ENCODE measurements around the gene MS4A12. TPM values are rescaled to one million over a fixed set of nuclear protein-coding genes. Genes with fewer than 3 reads are reported as not detected.

The MS4A12 gene
- total RNA-seq, 1 experiment from 2014 or later, result not detected

DNA sequence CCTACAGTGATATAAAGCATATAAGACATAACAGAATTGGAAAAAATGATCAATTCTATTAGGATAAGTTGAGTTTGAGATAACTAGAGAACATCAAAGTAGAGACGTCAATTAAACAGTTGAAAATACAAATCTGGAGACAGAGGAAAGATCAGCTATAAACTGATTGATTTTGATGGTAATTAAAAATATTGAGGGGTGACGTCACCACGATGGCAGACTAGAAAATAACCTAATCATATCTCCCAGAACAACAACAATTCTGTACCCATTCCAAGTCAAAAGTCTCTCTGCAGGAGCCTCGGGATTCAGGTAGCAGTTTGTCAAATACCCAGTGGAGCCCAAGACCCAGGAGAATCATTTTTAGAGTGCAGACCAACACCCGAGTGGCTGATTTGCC is 51.5 kb downstream of the MS4A12 start:
- Histone ChIP-seq H3K27me3 (ENCODE audit: control insufficient read depth, insufficient read depth, low read length) (no peaks in the 10 kb centered on the region), H3K36me3 (ENCODE audit: control insufficient read depth, insufficient read depth, low read length) (no peaks in the 10 kb centered on the region; the same call in 1 of the 2 replicates), H3K4me3 (ENCODE audit: low read depth in 2 of 2, low read length in 2 of 2) (no peak overlapping the region), H3K27ac (ENCODE audit: low read length) (no peak overlapping the region), H3K9me3 (ENCODE audit: control insufficient read depth, insufficient read depth, low read depth, low read length) (no peaks in the 10 kb centered on the region), H3K4me1 (ENCODE audit: control insufficient read depth, insufficient read depth, low read length) (no peaks in the 10 kb centered on the region)
- in situ Hi-C loops (cut with HindIII; ENCODE audit: low pct_unique_long_range_greater_than_20kb, low sequenced_read_pairs), result no loop called here
- ChIA-PET POLR2A (no interaction called here), CTCF (no interaction called here)
- DNase-seq (ENCODE audit: low read depth, low spot score) (no peak), ATAC-seq (no peak)
- TF ChIP-seq TCF7L2 (IDR thresholded peaks at IDR 0.05; ENCODE audit: low read depth, low read length), result no peak
- TF ChIP-seq, protein P1, sequence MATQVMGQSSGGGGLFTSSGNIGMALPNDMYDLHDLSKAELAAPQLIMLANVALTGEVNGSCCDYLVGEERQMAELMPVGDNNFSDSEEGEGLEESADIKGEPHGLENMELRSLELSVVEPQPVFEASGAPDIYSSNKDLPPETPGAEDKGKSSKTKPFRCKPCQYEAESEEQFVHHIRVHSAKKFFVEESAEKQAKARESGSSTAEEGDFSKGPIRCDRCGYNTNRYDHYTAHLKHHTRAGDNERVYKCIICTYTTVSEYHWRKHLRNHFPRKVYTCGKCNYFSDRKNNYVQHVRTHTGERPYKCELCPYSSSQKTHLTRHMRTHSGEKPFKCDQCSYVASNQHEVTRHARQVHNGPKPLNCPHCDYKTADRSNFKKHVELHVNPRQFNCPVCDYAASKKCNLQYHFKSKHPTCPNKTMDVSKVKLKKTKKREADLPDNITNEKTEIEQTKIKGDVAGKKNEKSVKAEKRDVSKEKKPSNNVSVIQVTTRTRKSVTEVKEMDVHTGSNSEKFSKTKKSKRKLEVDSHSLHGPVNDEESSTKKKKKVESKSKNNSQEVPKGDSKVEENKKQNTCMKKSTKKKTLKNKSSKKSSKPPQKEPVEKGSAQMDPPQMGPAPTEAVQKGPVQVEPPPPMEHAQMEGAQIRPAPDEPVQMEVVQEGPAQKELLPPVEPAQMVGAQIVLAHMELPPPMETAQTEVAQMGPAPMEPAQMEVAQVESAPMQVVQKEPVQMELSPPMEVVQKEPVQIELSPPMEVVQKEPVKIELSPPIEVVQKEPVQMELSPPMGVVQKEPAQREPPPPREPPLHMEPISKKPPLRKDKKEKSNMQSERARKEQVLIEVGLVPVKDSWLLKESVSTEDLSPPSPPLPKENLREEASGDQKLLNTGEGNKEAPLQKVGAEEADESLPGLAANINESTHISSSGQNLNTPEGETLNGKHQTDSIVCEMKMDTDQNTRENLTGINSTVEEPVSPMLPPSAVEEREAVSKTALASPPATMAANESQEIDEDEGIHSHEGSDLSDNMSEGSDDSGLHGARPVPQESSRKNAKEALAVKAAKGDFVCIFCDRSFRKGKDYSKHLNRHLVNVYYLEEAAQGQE (IDR thresholded peaks at IDR 0.05; ENCODE audit: insufficient read depth in 1 of 2, low read depth in 2 of 2, low read length in 1 of 2), result no peak
- TF ChIP-seq CTCF (IDR thresholded peaks at IDR 0.05), result no peak
- no peak for TF ChIP-seq POLR2AphosphoS5 (IDR thresholded peaks at IDR 0.05; ENCODE audit: low read depth, low read length)
- intact Hi-C loops (cut with micrococcal nuclease; ENCODE audit: unreplicated experiment), result no loop called here
- BruUV-seq (replicated peaks), result no TSS peak

Other genes with a start within 250 kb of the MS4A12 start
- not detected for gene MS4A4E, start 249.6 kb upstream of the MS4A12 start, total RNA-seq (2021; ENCODE audit: unreplicated experiment)
- not detected for gene MS4A4A, start 212.1 kb upstream of the MS4A12 start, total RNA-seq (2021; ENCODE audit: unreplicated experiment)
- gene MS4A6E, start 165.5 kb upstream of the MS4A12 start, total RNA-seq (2021; ENCODE audit: unreplicated experiment), result not detected
- 0.23 TPM for gene MS4A7, start 114.2 kb upstream of the MS4A12 start, total RNA-seq (2021; ENCODE audit: unreplicated experiment)
- gene MS4A14, start 96.3 kb upstream of the MS4A12 start, total RNA-seq (2021; ENCODE audit: unreplicated experiment), result not detected
- not detected for gene MS4A5, start 63.2 kb upstream of the MS4A12 start, total RNA-seq (2021; ENCODE audit: unreplicated experiment)
- gene MS4A1, start 36.9 kb upstream of the MS4A12 start, total RNA-seq (2021; ENCODE audit: unreplicated experiment), result 0.59 TPM
- not detected for gene MS4A13, start 22.6 kb downstream of the MS4A12 start, total RNA-seq (2021; ENCODE audit: unreplicated experiment)
- not detected for gene MS4A8, start 206.8 kb downstream of the MS4A12 start, total RNA-seq (2021; ENCODE audit: unreplicated experiment)
- not detected for gene MS4A18, start 231.9 kb downstream of the MS4A12 start, total RNA-seq (2021; ENCODE audit: unreplicated experiment)

All from Panc1 (cell line).